ENCODE measurements around the gene ECI2. TPM values are rescaled to one million over a fixed set of nuclear protein-coding genes. Genes with fewer than 3 reads are reported as not detected.

The ECI2 gene
- total RNA-seq, 3 donors from 2014 or later: 60.6 to 66.9 (median 62.3) TPM

GRCh38 chr6:4159491-4159890 lies 24.1 kb upstream of the ECI2 start:
- H3K4me1 ChIP-seq: no peaks in the 10 kb centered on the region
- no peak for TF ChIP-seq POLR2A (IDR thresholded peaks at IDR 0.05)
- no peak for TF ChIP-seq POLR2AphosphoS5 (IDR thresholded peaks at IDR 0.05)
- no peak for TF ChIP-seq CTCF (IDR thresholded peaks at IDR 0.05)
- H3K4me3 ChIP-seq: no peak overlapping the region
- DNase-seq (ENCODE audit: low spot score in 2 of 2): no peak
- no peaks in the 10 kb centered on the region for H3K27me3 ChIP-seq
- H3K27ac ChIP-seq: no peak overlapping the region
- intact Hi-C loops (cut with DNase I; ENCODE audit: low total_unique reads): no loop called here
- H3K36me3 ChIP-seq: no peaks in the 10 kb centered on the region
- H3K9me3 ChIP-seq: no peaks in the 10 kb centered on the region

GRCh38 chr6:4157506-4157905 lies 22.1 kb upstream of the ECI2 start:
- TF ChIP-seq POLR2A (IDR thresholded peaks at IDR 0.05): no peak
- TF ChIP-seq POLR2AphosphoS5 (IDR thresholded peaks at IDR 0.05): no peak
- no peak for TF ChIP-seq CTCF (IDR thresholded peaks at IDR 0.05)
- Histone ChIP-seq H3K4me3 (no peak overlapping the region), H3K27me3 (no peaks in the 10 kb centered on the region), H3K36me3 (no peaks in the 10 kb centered on the region), H3K4me1 (no peaks in the 10 kb centered on the region), H3K27ac (no peak overlapping the region), H3K9me3 (no peaks in the 10 kb centered on the region)
- intact Hi-C loops (cut with DNase I; ENCODE audit: low total_unique reads): no loop called here
- no peak for DNase-seq (ENCODE audit: low spot score in 2 of 2)

- intact Hi-C loops (cut with DNase I; ENCODE audit: low total_unique reads): no loop called here
- Histone ChIP-seq H3K36me3 (no peaks in the 10 kb centered on the region), H3K27ac (no peak overlapping the region), H3K4me3 (no peak overlapping the region), H3K27me3 (no peaks in the 10 kb centered on the region), H3K9me3 (no peaks in the 10 kb centered on the region), H3K4me1 (no peaks in the 10 kb centered on the region)
- TF ChIP-seq POLR2AphosphoS5 (IDR thresholded peaks at IDR 0.05) (no peak), POLR2A (IDR thresholded peaks at IDR 0.05) (no peak), CTCF (IDR thresholded peaks at IDR 0.05) (peak; percentile 77 to 85 (median 83))
- DNase-seq (ENCODE audit: low spot score in 2 of 2): peak; percentile 64 to 71
These were observed 20.6 kb upstream of the ECI2 start for GRCh38 chr6:4155848-4156466.

- no peak for DNase-seq (ENCODE audit: low spot score in 2 of 2)
- Histone ChIP-seq H3K4me1 (no peaks in the 10 kb centered on the region), H3K4me3 (no peak overlapping the region), H3K36me3 (no peaks in the 10 kb centered on the region), H3K27me3 (no peaks in the 10 kb centered on the region), H3K27ac (no peak overlapping the region), H3K9me3 (no peaks in the 10 kb centered on the region)
- TF ChIP-seq CTCF (IDR thresholded peaks at IDR 0.05): no peak
- TF ChIP-seq POLR2A (IDR thresholded peaks at IDR 0.05): no peak
- TF ChIP-seq POLR2AphosphoS5 (IDR thresholded peaks at IDR 0.05): no peak
- intact Hi-C loops (cut with DNase I; ENCODE audit: low total_unique reads): no loop called here
These were observed 18.2 kb upstream of the ECI2 start for GRCh38 chr6:4153514-4153985.

GRCh38 chr6:4145083-4145482 lies 9.7 kb upstream of the ECI2 start:
- H3K27ac ChIP-seq: no peak overlapping the region
- no peaks in the 10 kb centered on the region for H3K4me1 ChIP-seq
- H3K36me3 ChIP-seq: no peaks in the 10 kb centered on the region
- no peak overlapping the region for H3K4me3 ChIP-seq
- no peaks in the 10 kb centered on the region for H3K9me3 ChIP-seq
- TF ChIP-seq POLR2A (IDR thresholded peaks at IDR 0.05) (no peak), POLR2AphosphoS5 (IDR thresholded peaks at IDR 0.05) (no peak), CTCF (IDR thresholded peaks at IDR 0.05) (no peak)
- H3K27me3 ChIP-seq: no peaks in the 10 kb centered on the region
- intact Hi-C loops (cut with DNase I; ENCODE audit: low total_unique reads): no loop called here
- no peak for DNase-seq (ENCODE audit: low spot score in 2 of 2)

All from breast epithelium (tissue), 4 donors.